Gastrocnemius medialis (tissue), 4 donors: ENCODE data around the gene PRKCE.

Source experiments
- CTCF ChIP-seq, 5 experiments: fragments of 450-650 bp in 3 of 5; fragments of 200-600 bp in 2 of 5; sonication (generic) in 2 of 5; IDR thresholded peaks in 4 of 5; conservative IDR thresholded peaks in 1 of 5; 1 replicate in 4 of 5; 2 replicates in 1 of 5; pipeline ENCODE4 v1.5.1; 2016 to 2019; ENCODE audit warnings: antibody characterized with exemption in 5 of 5, mild to moderate bottlenecking in 3 of 5, moderate library complexity in 3 of 5
- POLR2A ChIP-seq, 2 donors: fragments of 450-650 bp; IDR thresholded peaks; one replicate each; pipeline ENCODE4 v1.6.1; 2017; ENCODE audit warnings: antibody characterized with exemption in 2 of 2, mild to moderate bottlenecking in 2 of 2, moderate library complexity in 2 of 2

GRCh38 chr2:46117379-46117778 is 465.9 kb downstream of the PRKCE start:
- TF ChIP-seq CTCF (IDR thresholded peaks at IDR 0.05 in 4 of 5, conservative IDR thresholded peaks at IDR 0.05 in 1 of 5) (no peak), POLR2A (IDR thresholded peaks at IDR 0.05) (no peak)
